Tibial nerve (tissue), 4 donors: ENCODE measurements around the gene DCPS.

Source experiments
- EP300 ChIP-seq, 2 donors: sonication (generic); formaldehyde crosslinking; IDR thresholded peaks; one replicate each; pipeline ENCODE4 v1.6.1; 2017; ENCODE audit warnings: antibody characterized with exemption in 2 of 2, mild to moderate bottlenecking in 1 of 2
- POLR2A ChIP-seq, 2 donors: fragments of 450-650 bp; IDR thresholded peaks; one replicate each; pipeline ENCODE4 v1.6.1; 2017; ENCODE audit warnings: antibody characterized with exemption in 2 of 2, mild to moderate bottlenecking in 2 of 2, moderate library complexity in 2 of 2
- TF ChIP-seq, protein P1 (sequence below), 5 experiments: fragments of 200-600 bp in 3 of 5; fragments of 450-650 bp in 2 of 5; sonication (generic) in 3 of 5; IDR thresholded peaks; one replicate each; pipeline ENCODE4 v1.5.1; 2016 to 2019; ENCODE audit warnings: antibody characterized with exemption in 5 of 5, mild to moderate bottlenecking in 3 of 5, moderate library complexity in 2 of 5

DNA sequence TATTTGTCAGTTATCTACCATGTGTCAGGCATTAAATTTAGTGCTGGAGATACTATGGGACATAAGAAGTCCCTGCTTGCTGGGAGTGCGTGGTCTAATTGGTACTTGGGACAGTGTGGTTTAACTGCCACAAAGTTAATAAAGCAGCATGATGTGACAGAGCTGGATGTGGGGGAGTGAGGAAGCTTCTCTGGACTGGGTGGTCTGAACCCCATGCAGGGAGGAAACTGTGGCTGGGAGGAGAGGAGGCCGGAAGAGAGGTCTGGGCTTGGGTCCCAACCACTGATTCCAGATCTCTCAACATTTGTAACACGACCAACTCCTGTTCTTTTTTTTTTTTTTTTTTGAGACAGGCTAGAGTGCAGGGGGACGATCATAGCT is 88.8 kb downstream of the DCPS start:
- TF ChIP-seq, protein P1, sequence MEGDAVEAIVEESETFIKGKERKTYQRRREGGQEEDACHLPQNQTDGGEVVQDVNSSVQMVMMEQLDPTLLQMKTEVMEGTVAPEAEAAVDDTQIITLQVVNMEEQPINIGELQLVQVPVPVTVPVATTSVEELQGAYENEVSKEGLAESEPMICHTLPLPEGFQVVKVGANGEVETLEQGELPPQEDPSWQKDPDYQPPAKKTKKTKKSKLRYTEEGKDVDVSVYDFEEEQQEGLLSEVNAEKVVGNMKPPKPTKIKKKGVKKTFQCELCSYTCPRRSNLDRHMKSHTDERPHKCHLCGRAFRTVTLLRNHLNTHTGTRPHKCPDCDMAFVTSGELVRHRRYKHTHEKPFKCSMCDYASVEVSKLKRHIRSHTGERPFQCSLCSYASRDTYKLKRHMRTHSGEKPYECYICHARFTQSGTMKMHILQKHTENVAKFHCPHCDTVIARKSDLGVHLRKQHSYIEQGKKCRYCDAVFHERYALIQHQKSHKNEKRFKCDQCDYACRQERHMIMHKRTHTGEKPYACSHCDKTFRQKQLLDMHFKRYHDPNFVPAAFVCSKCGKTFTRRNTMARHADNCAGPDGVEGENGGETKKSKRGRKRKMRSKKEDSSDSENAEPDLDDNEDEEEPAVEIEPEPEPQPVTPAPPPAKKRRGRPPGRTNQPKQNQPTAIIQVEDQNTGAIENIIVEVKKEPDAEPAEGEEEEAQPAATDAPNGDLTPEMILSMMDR (IDR thresholded peaks at IDR 0.05): no peak
- TF ChIP-seq POLR2A (IDR thresholded peaks at IDR 0.05) (no peak), EP300 (IDR thresholded peaks at IDR 0.05) (no peak)
